Neural cell (in vitro differentiated cells): ENCODE data around the gene LYAR. TPM values are rescaled to one million over a fixed set of nuclear protein-coding genes. Genes with fewer than 3 reads are reported as not detected.

Source experiments
- H2AFZ ChIP-seq: fragments of 200-600, 300-800 bp; sonication (generic), shearing (Covaris generic); 2 replicates; pipeline ENCODE4 v1.6.0; 2014; ENCODE audit warnings: low read depth, mild to moderate bottlenecking, antibody characterized with exemption, low read length, moderate library complexity
- H3F3A ChIP-seq: fragments of 200-600 bp; shearing (Covaris generic); 2 replicates; pipeline ENCODE4 v1.6.1; 2016; ENCODE audit warnings: mild to moderate bottlenecking, moderate library complexity, mixed read lengths, antibody characterized with exemption, low read length; ENCODE audit not compliant: insufficient read depth, poor library complexity, severe bottlenecking
- H3K27ac ChIP-seq: fragments of 200-600, 300-800 bp; sonication (generic), shearing (Covaris generic); 2 replicates; pipeline ENCODE4 v1.5.1; 2014; ENCODE audit warnings: mild to moderate bottlenecking, low read length, moderate library complexity
- H3K27me3 ChIP-seq: fragments of 300-800, 200-600 bp; sonication (generic), shearing (Covaris generic); 2 replicates; pipeline ENCODE4 v1.6.0; 2014; ENCODE audit warnings: mild to moderate bottlenecking, low read depth, low read length, moderate library complexity; ENCODE audit not compliant: insufficient read depth
- H3K36me3 ChIP-seq: fragments of 300-800, 200-600 bp; sonication (generic), shearing (Covaris generic); 2 replicates; pipeline ENCODE4 v1.5.1; 2014; ENCODE audit warnings: mild to moderate bottlenecking, antibody characterized with exemption, low read length, moderate library complexity; ENCODE audit not compliant: insufficient read depth
- H3K4me2 ChIP-seq: fragments of 300-800, 200-600 bp; sonication (generic), shearing (Covaris generic); 2 replicates; pipeline ENCODE4 v1.6.0; 2014; ENCODE audit warnings: mild to moderate bottlenecking, low read length
- H3K4me3 ChIP-seq: fragments of 300-800, 200-600 bp; sonication (generic), shearing (Covaris generic); 2 replicates; pipeline ENCODE4 v1.5.1; 2014; ENCODE audit warnings: mild to moderate bottlenecking, low read length, moderate library complexity
- H3K79me2 ChIP-seq: fragments of 200-600 bp; shearing (Covaris generic); replicated peaks from 2 replicates; pipeline ENCODE4 v1.6.0; 2014; ENCODE audit warnings: mild to moderate bottlenecking, low read length, moderate library complexity; ENCODE audit not compliant: insufficient read depth
- H3K9ac ChIP-seq: fragments of 300-800, 200-600 bp; sonication (generic), shearing (Covaris generic); 2 replicates; pipeline ENCODE4 v1.6.1; 2016; ENCODE audit warnings: mild to moderate bottlenecking, low read length, mixed read lengths
- H3K9me2 ChIP-seq: fragments of 200-600 bp; shearing (Covaris generic); 2 replicates; pipeline ENCODE4 v1.6.1; 2016; ENCODE audit warnings: mild to moderate bottlenecking, low read length, mixed read lengths; ENCODE audit not compliant: insufficient read depth
- H3K9me3 ChIP-seq: fragments of 200-600, 300-800 bp; sonication (generic), shearing (Covaris generic); 2 replicates; pipeline ENCODE4 v1.6.1; 2016; ENCODE audit warnings: mild to moderate bottlenecking, mixed run types, low read length, moderate library complexity, mixed read lengths
- H4K20me1 ChIP-seq: fragments of 200-600 bp; shearing (Covaris generic); 2 replicates; pipeline ENCODE4 v1.6.1; 2016; ENCODE audit warnings: mild to moderate bottlenecking, mixed run types; ENCODE audit not compliant: insufficient read depth
- CTCF ChIP-seq: fragments of 450-650 bp; IDR thresholded peaks from 2 replicates; pipeline ENCODE4 v1.5.1; 2014; ENCODE audit warnings: antibody characterized with exemption, mild to moderate bottlenecking, moderate library complexity; ENCODE audit not compliant: poor library complexity, severe bottlenecking
- EP300 ChIP-seq: fragments of 450-650 bp; conservative IDR thresholded peaks from 2 replicates; pipeline ENCODE4 v1.6.1; 2014; ENCODE audit warnings: antibody characterized with exemption, mild to moderate bottlenecking, moderate library complexity; ENCODE audit not compliant: poor library complexity, severe bottlenecking
- EZH2 ChIP-seq: fragments of 200-600, 300-800 bp; shearing (Covaris generic), sonication (generic); IDR thresholded peaks from 2 replicates; pipeline ENCODE4 v1.6.1; 2014; ENCODE audit warnings: antibody characterized with exemption, low read length, borderline replicate concordance, mild to moderate bottlenecking; ENCODE audit not compliant: insufficient read depth, poor library complexity, severe bottlenecking
- MXI1 ChIP-seq: fragments of 450-650 bp; conservative IDR thresholded peaks from 2 replicates; pipeline ENCODE4 v1.6.1; 2014; ENCODE audit warnings: antibody characterized with exemption, mild to moderate bottlenecking; ENCODE audit not compliant: poor library complexity, severe bottlenecking
- POLR2AphosphoS5 ChIP-seq: IDR thresholded peaks from 2 replicates; pipeline ENCODE4 v1.6.1; 2012
- RAD21 ChIP-seq: fragments of 450-650 bp; conservative IDR thresholded peaks from 2 replicates; pipeline ENCODE4 v1.6.1; 2014; ENCODE audit warnings: antibody characterized with exemption, mild to moderate bottlenecking, moderate library complexity
- REST ChIP-seq: IDR thresholded peaks from 2 replicates; pipeline ENCODE4 v1.6.1; 2012; ENCODE audit warnings: borderline replicate concordance
- SMC3 ChIP-seq: fragments of 450-650 bp; conservative IDR thresholded peaks from 2 replicates; pipeline ENCODE4 v1.6.1; 2014; ENCODE audit warnings: antibody characterized with exemption, mild to moderate bottlenecking, moderate library complexity; ENCODE audit not compliant: poor library complexity
- TAF1 ChIP-seq: IDR thresholded peaks from 2 replicates; pipeline ENCODE4 v1.6.1; 2012; ENCODE audit warnings: low read depth
- polyA plus RNA-seq: library from polyadenylated mRNA; depleted of rRNA; stranded (reverse); fragments of >200 nt; gene quantifications from 2 replicates; pipeline ENCODE4 v1.2.3, GENCODE V29; 2014

Gene LYAR
- polyA plus RNA-seq, 1 donor from 2014 or later, result 14.7 TPM

DNA sequence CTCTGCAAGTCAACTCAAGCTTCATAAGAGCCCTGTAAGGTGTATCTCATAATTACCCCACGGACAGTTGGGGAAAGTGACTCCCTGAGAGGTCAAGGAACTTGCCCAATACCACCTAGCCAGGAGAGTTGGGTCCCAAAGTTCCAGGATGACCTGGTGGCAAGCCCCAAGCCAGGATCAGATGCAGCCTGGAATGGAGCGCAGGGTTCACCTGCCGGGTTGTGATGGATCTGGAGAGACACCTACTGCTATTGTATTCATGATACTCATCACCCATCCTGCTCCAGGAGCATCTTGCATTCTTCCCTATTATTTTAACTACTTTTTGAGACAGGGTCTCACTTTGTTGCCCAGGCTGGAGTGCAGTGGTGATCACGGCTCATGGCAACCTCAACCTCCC lies 36.2 kb upstream of the LYAR start:
- no peak overlapping the region for H3K27ac ChIP-seq
- H3K9me3 ChIP-seq, result no peaks in the 10 kb centered on the region
- no peaks in the 10 kb centered on the region for H3K36me3 ChIP-seq
- no peaks in the 10 kb centered on the region for H3K27me3 ChIP-seq
- TF ChIP-seq CTCF, result no peak
- no peak for TF ChIP-seq EZH2
- no peak for TF ChIP-seq MXI1
- H4K20me1 ChIP-seq, result no peaks in the 10 kb centered on the region
- no peak overlapping the region for H3K4me3 ChIP-seq
- H3K4me2 ChIP-seq, result no peak overlapping the region
- no peaks in the 10 kb centered on the region for H3K9me2 ChIP-seq
- H2AFZ ChIP-seq, result no peak overlapping the region
- H3F3A ChIP-seq, result no peaks in the 10 kb centered on the region
- H3K9ac ChIP-seq, result no peak overlapping the region
- H3K79me2 ChIP-seq, result no peaks in the 10 kb centered on the region

DNA sequence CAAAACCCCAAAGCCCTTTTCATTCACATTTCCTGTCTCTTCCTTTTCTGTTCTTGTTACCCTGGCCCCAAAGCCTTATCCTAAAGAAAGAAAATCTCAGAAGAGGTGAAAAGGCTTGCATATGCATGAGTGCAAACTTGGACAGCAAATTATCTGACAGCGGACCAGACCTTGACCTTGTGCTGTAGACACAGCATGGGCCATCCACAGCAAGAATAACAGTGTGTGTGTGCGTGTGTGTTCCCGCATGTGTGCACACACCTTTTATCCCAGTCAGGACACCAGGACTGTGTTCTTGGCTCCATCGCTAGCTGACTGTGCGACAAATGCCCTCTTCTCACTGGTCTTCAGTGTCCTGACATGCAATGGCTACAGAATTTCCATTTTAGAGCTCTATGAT lies 35.4 kb upstream of the LYAR start:
- Histone ChIP-seq H3K27me3 (no peaks in the 10 kb centered on the region), H3K9ac (no peak overlapping the region), H3K9me2 (no peaks in the 10 kb centered on the region), H3K79me2 (no peaks in the 10 kb centered on the region), H3K36me3 (no peaks in the 10 kb centered on the region), H3K4me2 (no peak overlapping the region), H3K27ac (no peak overlapping the region), H3K4me3 (no peak overlapping the region), H4K20me1 (no peaks in the 10 kb centered on the region), H3K9me3 (no peaks in the 10 kb centered on the region), H2AFZ (no peak overlapping the region), H3F3A (no peaks in the 10 kb centered on the region)
- no peak for TF ChIP-seq TAF1
- TF ChIP-seq CTCF, result no peak
- TF ChIP-seq EP300, result no peak
- no peak for TF ChIP-seq POLR2AphosphoS5
- TF ChIP-seq EZH2, result no peak
- no peak for TF ChIP-seq MXI1
- TF ChIP-seq REST, result no peak
- TF ChIP-seq SMC3, result no peak
- no peak for TF ChIP-seq RAD21
